Left ventricle myocardium inferior (tissue), 1 donor: Measurements from ENCODE around the gene TSSC4. TPM values are rescaled to one million over a fixed set of nuclear protein-coding genes. Genes with fewer than 3 reads are reported as not detected.
A peak's percentile ranks its signal among the peaks of the same experiment; 100 is the strongest.

Source experiments
- DNase-seq: peaks from one replicate; pipeline ENCODE4 v3.0.0-alpha.2; 2020
- H3K27ac ChIP-seq: fragments of 200-600 bp; replicated peaks from 2 replicates; pipeline ENCODE4 v1.8.0; 2021
- H3K27me3 ChIP-seq: fragments of 200-600 bp; 2 replicates; pipeline ENCODE4 v1.8.0; 2021; ENCODE audit warnings: low read depth
- H3K36me3 ChIP-seq: fragments of 200-600 bp; 2 replicates; pipeline ENCODE4 v1.8.0; 2021
- H3K4me1 ChIP-seq: fragments of 200-600 bp; 2 replicates; pipeline ENCODE4 v1.8.0; 2021
- H3K4me3 ChIP-seq: fragments of 200-600 bp; 2 replicates; pipeline ENCODE4 v1.8.0; 2021; ENCODE audit warnings: mild to moderate bottlenecking, moderate library complexity
- H3K9me3 ChIP-seq: fragments of 200-600 bp; replicated peaks from 2 replicates; pipeline ENCODE4 v1.8.0; 2021
- CTCF ChIP-seq: fragments of 200-600 bp; IDR thresholded peaks from 2 replicates; pipeline ENCODE4 v1.8.0; 2021; ENCODE audit warnings: antibody characterized with exemption, mild to moderate bottlenecking, borderline replicate concordance
- intact Hi-C: fragments of 100-400 bp; cut with micrococcal nuclease; formaldehyde crosslinking; loops from one replicate; pipeline ENCODE4 v1.11.0; 2022
- total RNA-seq: library from RNA; stranded (reverse); fragmentation: NEBNext Ultra II Directional; extraction: Animal tissue kit (Norgen Biotek cat#: 25700); gene quantifications from one replicate; pipeline ENCODE4 v1.2.1, GENCODE V29; 2021
- donor health status: DM: no; HTN: yes; CAD: no; lungs with severe emphysema.

TSSC4 gene
- total RNA-seq, 1 donor from 2014 or later, result 31.7 TPM

GRCh38 chr11:2441171-2441570 is 40.6 kb downstream of the TSSC4 start:
- Histone ChIP-seq H3K4me3 (no peak overlapping the region), H3K36me3 (no peaks in the 10 kb centered on the region), H3K4me1 (peaks cover 16% of the 10 kb centered on the region), H3K27me3 (peaks cover 31% of the 10 kb centered on the region), H3K27ac (no peak overlapping the region), H3K9me3 (peaks cover 16% of the 10 kb centered on the region)
- intact Hi-C loops, result no loop called here
- no peak for TF ChIP-seq CTCF
- no peak for DNase-seq

- no peak for TF ChIP-seq CTCF
- intact Hi-C loops, result no loop called here
These were observed 42.0 kb downstream of the TSSC4 start for GRCh38 chr11:2442589-2442988.

GRCh38 chr11:2443406-2443805 is 42.9 kb downstream of the TSSC4 start:
- TF ChIP-seq CTCF, result no peak
- Histone ChIP-seq H3K36me3 (no peaks in the 10 kb centered on the region), H3K4me1 (peaks cover 38% of the 10 kb centered on the region), H3K27ac (no peak overlapping the region), H3K27me3 (peaks cover 27% of the 10 kb centered on the region), H3K9me3 (peaks cover 16% of the 10 kb centered on the region), H3K4me3 (no peak overlapping the region)
- no peak for DNase-seq
- intact Hi-C loops, result no loop called here

More at GRCh38 chr11:2442589-2442988, 42.0 kb downstream of the TSSC4 start:
- Histone ChIP-seq H3K27ac (no peak overlapping the region), H3K4me3 (no peak overlapping the region), H3K4me1 (peaks cover 30% of the 10 kb centered on the region), H3K36me3 (no peaks in the 10 kb centered on the region), H3K9me3 (peaks cover 16% of the 10 kb centered on the region), H3K27me3 (peaks cover 27% of the 10 kb centered on the region)
- DNase-seq, result no peak

- no peak for DNase-seq
- no peak for TF ChIP-seq CTCF
- H3K27ac ChIP-seq, result peak within 1 kb of the TSS; percentile 55
These were observed 43.6 kb downstream of the TSSC4 start, which contains the start of gene TRPM5 for GRCh38 chr11:2443881-2444820. TRPM5 (minus strand) TSS chr11:2444514; CDS start chr11:2423036, 21,478 bp downstream.

GRCh38 chr11:2444821-2445745 is 44.5 kb downstream of the TSSC4 start, which contains the start of gene KCNQ1:
KCNQ1 (plus strand) TSS chr11:2445008; CDS start chr11:2445099, 91 bp downstream.
- Histone ChIP-seq H3K4me1 (peaks cover 53% of the 10 kb centered on the region), H3K27ac (peak within 1 kb of the TSS; percentile 55), H3K4me3 (peak within 1 kb of the TSS; percentile 66), H3K27me3 (peaks cover 32% of the 10 kb centered on the region), H3K9me3 (peaks cover under 1% of the 10 kb centered on the region), H3K36me3 (no peaks in the 10 kb centered on the region)
- no peak for TF ChIP-seq CTCF
- peak; percentile 58 for DNase-seq
- intact Hi-C loops, result no loop called here

More at GRCh38 chr11:2443881-2444820, 43.6 kb downstream of the TSSC4 start, which contains the start of gene TRPM5:
- Histone ChIP-seq H3K4me1 (peaks cover 45% of the 10 kb centered on the region), H3K4me3 (peak within 1 kb of the TSS; percentile 66), H3K9me3 (peaks cover 8% of the 10 kb centered on the region), H3K36me3 (no peaks in the 10 kb centered on the region), H3K27me3 (peaks cover 32% of the 10 kb centered on the region)
- intact Hi-C loops, result no loop called here
